ENCODE results near the gene CDC34. TPM values are rescaled to one million over a fixed set of nuclear protein-coding genes. Genes with fewer than 3 reads are reported as not detected.

Gene CDC34
- total RNA-seq, 4 donors from 2014 or later: 72.0 to 116 (median 103) TPM

DNA sequence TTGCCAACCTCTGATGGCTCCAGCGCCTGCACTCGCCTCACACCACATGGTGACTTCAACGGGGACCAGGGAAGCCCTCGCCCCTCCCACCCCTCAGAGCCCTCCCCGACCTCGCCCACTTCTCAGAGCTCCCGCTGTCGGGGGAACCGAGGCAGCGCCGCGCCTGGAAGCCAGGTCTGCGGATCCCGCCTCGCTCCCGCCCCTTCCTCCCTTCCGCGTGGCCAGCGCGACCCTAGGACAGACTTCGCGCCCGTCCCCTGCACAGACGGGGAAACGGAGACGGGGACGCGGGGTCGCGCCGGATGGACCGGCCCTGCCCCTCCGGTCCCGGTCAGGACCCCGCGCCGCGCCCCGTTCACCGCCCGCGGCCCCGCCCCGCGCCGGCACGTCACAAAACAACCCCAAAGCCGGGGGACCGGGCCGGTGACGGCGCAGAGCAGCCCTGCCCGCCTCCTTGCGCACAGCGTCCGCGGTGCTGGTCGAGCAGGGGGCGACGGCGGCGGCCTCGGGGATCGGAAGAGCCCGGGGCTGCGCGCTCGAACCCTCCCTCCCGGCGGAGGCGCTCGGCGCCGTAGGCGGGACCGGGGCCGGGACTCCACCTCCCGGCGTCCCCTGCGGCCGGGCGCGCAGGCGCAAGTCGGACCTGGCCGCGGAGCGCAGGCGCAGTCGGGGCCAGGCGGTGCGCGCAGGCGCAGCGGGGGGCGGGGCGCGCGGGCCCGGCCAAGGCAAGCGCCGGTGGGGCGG lies 379 bp upstream of the CDC34 start:
- Histone ChIP-seq H3K4me1 (peaks cover 14 to 32% (median 28%) of the 10 kb centered on the region in 4 donors), H3K9me3 (no peaks in the 10 kb centered on the region), H3K27me3 (peaks cover 16% of the 10 kb centered on the region), H3K4me3 (peak overlapping the region; percentile 68 to 94 (median 79)), H3K36me3 (peaks cover 0 to 3% (median 0%) of the 10 kb centered on the region in 4 donors), H3K27ac (peak overlapping the region; percentile 99)
- WGBS, 2 donors (ENCODE audit: low coverage in 1 of 2): 0% methylated on average over 42 of the region's 103 CpGs; no CpG with 5 or more reads in 1 of the 2 donors
- TF ChIP-seq POLR2A (IDR thresholded peaks at IDR 0.05) (peak; percentile 38), POLR2AphosphoS5 (IDR thresholded peaks at IDR 0.05) (peak in 2 of 3 donors; percentile 59 to 72)
- TF ChIP-seq, protein P1, sequence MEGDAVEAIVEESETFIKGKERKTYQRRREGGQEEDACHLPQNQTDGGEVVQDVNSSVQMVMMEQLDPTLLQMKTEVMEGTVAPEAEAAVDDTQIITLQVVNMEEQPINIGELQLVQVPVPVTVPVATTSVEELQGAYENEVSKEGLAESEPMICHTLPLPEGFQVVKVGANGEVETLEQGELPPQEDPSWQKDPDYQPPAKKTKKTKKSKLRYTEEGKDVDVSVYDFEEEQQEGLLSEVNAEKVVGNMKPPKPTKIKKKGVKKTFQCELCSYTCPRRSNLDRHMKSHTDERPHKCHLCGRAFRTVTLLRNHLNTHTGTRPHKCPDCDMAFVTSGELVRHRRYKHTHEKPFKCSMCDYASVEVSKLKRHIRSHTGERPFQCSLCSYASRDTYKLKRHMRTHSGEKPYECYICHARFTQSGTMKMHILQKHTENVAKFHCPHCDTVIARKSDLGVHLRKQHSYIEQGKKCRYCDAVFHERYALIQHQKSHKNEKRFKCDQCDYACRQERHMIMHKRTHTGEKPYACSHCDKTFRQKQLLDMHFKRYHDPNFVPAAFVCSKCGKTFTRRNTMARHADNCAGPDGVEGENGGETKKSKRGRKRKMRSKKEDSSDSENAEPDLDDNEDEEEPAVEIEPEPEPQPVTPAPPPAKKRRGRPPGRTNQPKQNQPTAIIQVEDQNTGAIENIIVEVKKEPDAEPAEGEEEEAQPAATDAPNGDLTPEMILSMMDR (IDR thresholded peaks at IDR 0.05): no peak
- DNase-seq: peak; percentile 90
- intact Hi-C loops (cut with DNase I; ENCODE audit: low total_unique reads): loop anchor here (2.0 to 5.0 kb wide), 2 partner anchors 41 to 70 kb away; partner anchors contain the start of genes BSG and SHC2
- in situ Hi-C loops (cut with MboI; ENCODE audit: low pct_ligation_motif_present in 1 of 4, low pct_unique_long_range_greater_than_20kb in 1 of 4, low sequenced_read_pairs in 3 of 4): no loop called here

DNA sequence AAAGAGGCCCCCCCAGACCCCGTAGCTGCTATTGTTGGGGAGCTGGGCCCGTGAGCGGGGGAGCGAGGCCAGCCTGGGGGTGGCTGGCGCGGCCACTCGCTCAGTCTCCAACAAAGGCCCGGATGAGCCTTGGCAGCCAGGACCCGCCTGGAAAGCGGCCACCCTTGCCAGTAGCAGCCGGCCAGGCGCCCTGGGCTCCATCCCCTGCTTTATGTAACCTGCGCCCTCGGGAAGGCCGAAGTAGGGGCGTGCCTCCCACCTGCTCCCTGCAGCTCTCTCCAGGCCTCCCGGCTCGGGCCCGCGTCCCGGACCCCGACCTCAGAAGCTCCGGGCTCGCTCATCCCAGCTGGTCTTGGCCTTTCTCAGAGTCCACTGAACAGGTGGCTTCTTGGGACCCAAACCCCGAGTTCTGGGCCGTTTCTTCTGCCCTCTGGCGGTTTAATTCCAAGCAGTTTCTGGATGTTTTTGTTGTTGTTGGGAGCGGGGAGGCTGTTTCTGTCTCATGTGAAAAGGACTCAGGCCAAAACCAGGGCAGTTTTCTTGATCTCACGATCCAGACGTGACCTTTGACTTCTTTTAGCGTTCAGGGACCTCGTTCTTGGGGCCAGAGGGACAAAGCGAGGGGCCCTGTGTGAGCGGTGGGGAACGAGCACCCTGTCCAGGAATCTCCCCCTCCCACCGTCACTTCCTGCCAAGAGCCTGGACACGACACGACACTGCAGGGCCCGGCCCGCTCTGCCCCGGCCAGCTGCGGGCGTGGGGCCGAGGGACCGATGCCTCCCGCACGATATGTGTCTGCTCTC lies 1.2 kb downstream of the CDC34 start:
- intact Hi-C loops (cut with DNase I; ENCODE audit: low total_unique reads): loop anchor here (5.0 kb wide), 1 partner anchor 40 kb away; the partner anchor contains the start of gene BSG
- Histone ChIP-seq H3K27me3 (peaks cover 3% of the 10 kb centered on the region), H3K9me3 (no peaks in the 10 kb centered on the region), H3K4me3 (peak overlapping the region; percentile 65 to 94 (median 70)), H3K27ac (peak overlapping the region; percentile 99), H3K36me3 (peaks cover 0 to 13% (median 3%) of the 10 kb centered on the region in 4 donors), H3K4me1 (peaks cover 14 to 32% (median 28%) of the 10 kb centered on the region in 4 donors)
- peak; percentile 68 for DNase-seq
- 0 to 1% methylated on average over 10 to 40 of the region's 47 CpGs for WGBS, 2 donors (ENCODE audit: low coverage in 1 of 2)
- in situ Hi-C loops (cut with MboI; ENCODE audit: low pct_ligation_motif_present in 1 of 4, low pct_unique_long_range_greater_than_20kb in 1 of 4, low sequenced_read_pairs in 3 of 4): no loop called here
- TF ChIP-seq EP300 (IDR thresholded peaks at IDR 0.05; ENCODE audit: low read depth) (no peak), POLR2A (IDR thresholded peaks at IDR 0.05) (no peak), POLR2AphosphoS5 (IDR thresholded peaks at IDR 0.05) (peak in 2 of 3 donors; percentile 16 to 37)
- TF ChIP-seq, protein P1 (IDR thresholded peaks at IDR 0.05): peak; percentile 48 to 73 (median 51)

DNA sequence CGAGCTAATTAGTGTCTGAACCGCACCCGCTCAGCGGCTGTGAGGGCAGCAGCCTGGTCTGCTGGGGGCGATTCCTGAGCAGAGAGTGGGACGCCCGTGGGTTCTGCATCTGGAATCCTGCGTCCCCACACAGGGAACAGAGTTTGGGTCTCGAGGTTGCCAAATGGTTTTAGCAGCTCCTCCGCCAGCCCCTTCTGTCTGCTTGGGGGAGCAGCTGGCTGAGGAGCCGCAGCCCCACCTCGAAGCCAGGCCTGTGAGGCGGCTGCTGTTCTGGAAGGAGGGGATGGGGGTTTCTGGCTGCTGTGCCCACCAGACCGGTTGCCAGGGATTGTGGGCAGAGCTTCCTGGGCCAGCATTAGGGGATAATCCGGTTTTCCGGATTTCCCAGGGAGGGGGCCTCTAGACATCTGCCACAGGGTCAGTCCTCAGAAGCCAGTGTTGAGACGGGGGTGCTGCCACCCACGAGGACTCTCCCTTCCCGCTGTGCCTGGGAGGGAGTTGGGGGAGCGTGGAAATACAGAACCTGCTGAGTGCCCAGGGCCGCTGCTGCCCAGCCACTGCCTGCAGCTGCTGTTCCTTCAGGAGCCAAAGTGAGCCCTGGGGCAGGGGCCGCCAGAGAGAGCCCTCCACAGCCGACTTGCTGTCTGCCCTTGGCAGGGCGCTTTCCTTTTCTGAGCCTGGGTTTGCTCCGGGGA lies 2.0 kb downstream of the CDC34 start:
- in situ Hi-C loops (cut with MboI; ENCODE audit: low pct_ligation_motif_present in 1 of 4, low pct_unique_long_range_greater_than_20kb in 1 of 4, low sequenced_read_pairs in 3 of 4) (no loop called here), intact Hi-C loops (cut with DNase I; ENCODE audit: low total_unique reads) (loop anchor here (5.0 kb wide), 1 partner anchor 39 kb away; the partner anchor contains the start of gene BSG)
- no peak for TF ChIP-seq EP300 (IDR thresholded peaks at IDR 0.05; ENCODE audit: low read depth)
- TF ChIP-seq, protein P1 (IDR thresholded peaks at IDR 0.05): no peak
- TF ChIP-seq POLR2A (IDR thresholded peaks at IDR 0.05): no peak
- no peak for TF ChIP-seq POLR2AphosphoS5 (IDR thresholded peaks at IDR 0.05)
- H3K36me3 ChIP-seq: peaks cover 0 to 17% (median 4%) of the 10 kb centered on the region in 4 donors
- WGBS, 2 donors (ENCODE audit: low coverage in 1 of 2): 36% methylated on average over 25 of the region's 25 CpGs; no CpG with 5 or more reads in 1 of the 2 donors
- H3K27ac ChIP-seq: peak overlapping the region; percentile 99
- no peaks in the 10 kb centered on the region for H3K9me3 ChIP-seq
- peak overlapping the region; percentile 65 to 94 (median 70) for H3K4me3 ChIP-seq
- peaks cover 14 to 32% (median 28%) of the 10 kb centered on the region in 4 donors for H3K4me1 ChIP-seq
- no peaks in the 10 kb centered on the region for H3K27me3 ChIP-seq
- DNase-seq: no peak
